Right cardiac atrium (tissue), 5 donors: ENCODE results near the gene FLOT1. TPM values are rescaled to one million over a fixed set of nuclear protein-coding genes. Genes with fewer than 3 reads are reported as not detected.
"Not testable (repeated sequence)": the region's sequence is repeated elsewhere in the genome, so short reads cannot be mapped to it uniquely, and the experiment has no call there.

ENCODE experiments used
- ATAC-seq, 2 donors: fragments of 200-7000 bp; cut with Tn5 transposase; one replicate each; pipeline versions ENCODE4 v1.8.0 to v1.9.1; 2020; ENCODE audit warnings: moderate library complexity in 2 of 2, mild to moderate bottlenecking in 1 of 2
- DNase-seq, 3 donors: peaks; one replicate each; pipeline ENCODE4 v3.0.0-alpha.2; 2020
- H3K27ac ChIP-seq: one replicate; pipeline ENCODE4 v1.5.1; 2013; ENCODE audit warnings: mild to moderate bottlenecking, low read length, control low read depth, moderate library complexity
- H3K27me3 ChIP-seq: one replicate; pipeline ENCODE4 v1.6.1; 2013; ENCODE audit not compliant: control insufficient read depth, insufficient read depth
- H3K4me1 ChIP-seq: one replicate; pipeline ENCODE4 v1.6.1; 2013; ENCODE audit warnings: low read length; ENCODE audit not compliant: control insufficient read depth, insufficient read depth
- H3K4me3 ChIP-seq: one replicate; pipeline ENCODE4 v1.5.1; 2013; ENCODE audit warnings: low read length, control low read depth
- H3K9me3 ChIP-seq: one replicate; pipeline ENCODE4 v1.6.1; 2013; ENCODE audit warnings: low read length; ENCODE audit not compliant: control insufficient read depth
- WGBS: extraction: QIAGEN DNeasy Blood & Tissue Kit; methylation state at CpG from one replicate; pipeline ENCODE4 v1.1.7; 2013; 5-methylcytosine and 5-hydroxymethylcytosine counted together
- intact Hi-C, 4 donors: fragments of 100-400 bp; cut with DNase I; formaldehyde crosslinking; loops; one replicate each; pipeline versions ENCODE4 v1.11.0 to v1.14.0; 2022 to 2023
- polyA plus RNA-seq: library from polyadenylated mRNA; stranded (reverse); fragments of 200-250 nt; gene quantifications from one replicate; pipeline ENCODE4 v1.2.3, GENCODE V29; 2013
- total RNA-seq, 4 donors: library from RNA; stranded (reverse); fragmentation: NEBNext Ultra II Directional; extraction: Animal tissue kit (Norgen Biotek cat#: 25700); gene quantifications; one replicate each; pipeline ENCODE4 v1.2.1, GENCODE V29; 2021
- donor health status: healthy with polysubstance abuse.
- donor health status: DM: no; HTN: yes; CAD: no.
- donor health status: DM: no; HTN: no; CAD: no.
- donor health status: DM: no; HTN: yes; CAD: no; lungs with severe emphysema.
- donor health status: DM: yes; HTN: yes; CAD: no.

Gene FLOT1
- total and polyA plus RNA-seq, 5 donors = 180 to 264 (median 204) TPM

GRCh38 chr6:30767158-30767943 is 24.9 kb upstream of the FLOT1 start:
- DNase-seq (no peak), ATAC-seq (no peak)
- Histone ChIP-seq H3K27ac (peak overlapping the region; percentile 32), H3K9me3 (no peaks in the 10 kb centered on the region), H3K4me3 (no peak overlapping the region), H3K4me1 (peaks cover 17% of the 10 kb centered on the region), H3K27me3 (no peaks in the 10 kb centered on the region)
- WGBS = 74% methylated on average over 9 of the region's 9 CpGs
- intact Hi-C loops = no loop called here

GRCh38 chr6:30766461-30767157 is 24.1 kb upstream of the FLOT1 start:
- intact Hi-C loops = no loop called here
- Histone ChIP-seq H3K4me3 (no peak overlapping the region), H3K9me3 (no peaks in the 10 kb centered on the region), H3K27ac (peak overlapping the region; percentile 32), H3K4me1 (peaks cover 17% of the 10 kb centered on the region), H3K27me3 (no peaks in the 10 kb centered on the region)
- 77% methylated on average over 6 of the region's 6 CpGs for WGBS
- DNase-seq (peak; percentile 46 to 77 (median 71)), ATAC-seq (peak; percentile 44 to 51)

GRCh38 chr6:30765495-30765894 is 23.0 kb upstream of the FLOT1 start:
- DNase-seq, H3K4me3 ChIP-seq, intact Hi-C loops, H3K27me3 ChIP-seq, H3K9me3 ChIP-seq, H3K27ac ChIP-seq, ATAC-seq: not testable (repeated sequence)
- 65% methylated on average over 1 of the region's 1 CpG for WGBS
- H3K4me1 ChIP-seq = peaks cover 17% of the 10 kb centered on the region

- intact Hi-C loops, H3K27ac ChIP-seq, H3K9me3 ChIP-seq, DNase-seq, H3K27me3 ChIP-seq, ATAC-seq, H3K4me3 ChIP-seq: not testable (repeated sequence)
- 52% methylated on average over 13 of the region's 13 CpGs for WGBS
- peaks cover 21% of the 10 kb centered on the region for H3K4me1 ChIP-seq
These were observed 22.1 kb upstream of the FLOT1 start for GRCh38 chr6:30764490-30765043.

- peak; percentile 77 to 86 for ATAC-seq
- peak overlapping the region; percentile 74 for H3K27ac ChIP-seq
- no peaks in the 10 kb centered on the region for H3K27me3 ChIP-seq
- H3K9me3 ChIP-seq = no peaks in the 10 kb centered on the region
- no peak for DNase-seq
- H3K4me3 ChIP-seq = no peak overlapping the region
- intact Hi-C loops = no loop called here
- peaks cover 17% of the 10 kb centered on the region for H3K4me1 ChIP-seq
- 47% methylated on average over 8 of the region's 8 CpGs for WGBS
These were observed 21.4 kb upstream of the FLOT1 start for GRCh38 chr6:30763618-30764489.

- no peak for DNase-seq
- Histone ChIP-seq H3K27me3 (no peaks in the 10 kb centered on the region), H3K4me3 (no peak overlapping the region), H3K4me1 (peaks cover 17% of the 10 kb centered on the region), H3K9me3 (no peaks in the 10 kb centered on the region), H3K27ac (no peak overlapping the region)
- intact Hi-C loops = no loop called here
- 94% methylated on average over 1 of the region's 1 CpG for WGBS
- no peak for ATAC-seq
These were observed 20.7 kb upstream of the FLOT1 start for GRCh38 chr6:30763155-30763617.

- WGBS = 96% methylated on average over 4 of the region's 4 CpGs
- Histone ChIP-seq H3K4me1 (peaks cover 17% of the 10 kb centered on the region), H3K9me3 (no peaks in the 10 kb centered on the region), H3K27me3 (no peaks in the 10 kb centered on the region), H3K27ac (no peak overlapping the region), H3K4me3 (no peak overlapping the region)
- ATAC-seq (no peak), DNase-seq (no peak)
- intact Hi-C loops = no loop called here
These were observed 19.4 kb upstream of the FLOT1 start for GRCh38 chr6:30761791-30762429.

- 85% methylated on average over 8 of the region's 8 CpGs for WGBS
- DNase-seq (peak in 1 of 3 donors; percentile 6), ATAC-seq (no peak)
- Histone ChIP-seq H3K27me3 (no peaks in the 10 kb centered on the region), H3K9me3 (no peaks in the 10 kb centered on the region), H3K4me3 (no peak overlapping the region), H3K4me1 (peaks cover 9% of the 10 kb centered on the region), H3K27ac (no peak overlapping the region)
- intact Hi-C loops = no loop called here
These were observed 18.1 kb upstream of the FLOT1 start for GRCh38 chr6:30760549-30760948.

GRCh38 chr6:30759575-30760239 is 17.2 kb upstream of the FLOT1 start:
- H3K9me3 ChIP-seq = no peaks in the 10 kb centered on the region
- no peak overlapping the region for H3K27ac ChIP-seq
- H3K4me3 ChIP-seq = no peak overlapping the region
- intact Hi-C loops = no loop called here
- 88% methylated on average over 10 of the region's 10 CpGs for WGBS
- H3K27me3 ChIP-seq = no peaks in the 10 kb centered on the region
- DNase-seq = peak in 1 of 3 donors; percentile 14
- no peak for ATAC-seq
- peaks cover 9% of the 10 kb centered on the region for H3K4me1 ChIP-seq
